Sciatic nerve (tissue), 2 donors: ENCODE measurements around the gene SEZ6L2. TPM values are rescaled to one million over a fixed set of nuclear protein-coding genes. Genes with fewer than 3 reads are reported as not detected.

Experiments
- ATAC-seq: fragments of 200-7000 bp; cut with Tn5 transposase; one replicate; pipeline ENCODE4 v1.9.1; 2020; ENCODE audit warnings: mild to moderate bottlenecking, moderate library complexity
- DNase-seq: peaks from one replicate; pipeline ENCODE4 v3.0.0-alpha.2; 2020; ENCODE audit warnings: low spot score
- intact Hi-C: fragments of 100-400 bp; cut with DNase I; formaldehyde crosslinking; loops from one replicate; pipeline ENCODE4 v1.14.2; 2022
- total RNA-seq: library from RNA; stranded (reverse); fragmentation: NEBNext Ultra II Directional; extraction: Animal tissue kit (Norgen Biotek cat#: 25700); gene quantifications from one replicate; pipeline ENCODE4 v1.2.1, GENCODE V29; 2021
- donor health status: DM: no; HTN: no; CAD: no.
- donor health status: DM: no; HTN: no; CAD: no.

Gene SEZ6L2
- total RNA-seq, 1 donor from 2014 or later, result 3.1 TPM

DNA sequence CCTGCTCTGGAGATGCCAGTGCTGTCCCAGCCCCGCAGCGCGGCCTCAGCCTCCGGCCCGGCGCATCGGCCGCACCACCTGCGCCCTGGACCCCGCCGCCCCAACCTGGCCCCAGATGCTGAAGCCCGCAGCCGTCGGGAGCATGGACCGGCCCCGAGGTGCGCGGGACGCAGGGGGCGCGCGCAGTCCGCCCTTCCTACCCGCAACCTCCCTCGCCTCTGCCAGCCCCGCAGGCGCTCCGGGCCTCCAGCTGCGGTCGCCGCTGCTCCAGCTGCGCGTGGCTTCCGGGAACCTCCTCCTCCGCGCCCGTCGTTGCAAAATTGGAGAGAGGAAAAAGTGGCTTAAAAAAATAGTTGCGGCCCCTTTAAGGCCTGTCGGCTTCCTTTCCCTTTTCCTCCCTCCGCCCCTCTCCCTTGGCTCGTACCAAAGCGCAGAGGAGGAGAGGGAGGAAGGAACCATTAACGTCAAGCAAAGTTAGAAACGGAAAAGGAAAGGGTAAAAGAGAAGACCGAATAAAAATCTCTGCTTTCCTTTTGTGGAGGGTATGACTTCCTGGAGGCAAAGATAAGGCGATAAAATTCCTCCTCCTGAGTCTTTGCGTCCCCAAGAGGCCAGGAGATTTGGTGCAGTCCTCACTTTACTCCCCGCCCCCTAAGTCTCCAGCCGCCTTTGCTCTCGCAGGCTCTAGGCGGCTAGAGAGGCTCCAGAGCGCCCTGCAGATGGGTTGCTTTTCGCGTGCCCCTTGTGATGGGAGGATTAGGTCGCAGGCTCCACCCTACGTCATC, 36.3 kb downstream of the SEZ6L2 start, which contains the start of gene CDIPT:
Gene CDIPT (minus strand): TSS at position 343 of the 785 bp plus-strand sequence. CDS start 369 bp downstream, outside the sequence.
- peak; percentile 93 for DNase-seq
- ATAC-seq, result peak; percentile 99
- intact Hi-C loops, result no loop called here

DNA sequence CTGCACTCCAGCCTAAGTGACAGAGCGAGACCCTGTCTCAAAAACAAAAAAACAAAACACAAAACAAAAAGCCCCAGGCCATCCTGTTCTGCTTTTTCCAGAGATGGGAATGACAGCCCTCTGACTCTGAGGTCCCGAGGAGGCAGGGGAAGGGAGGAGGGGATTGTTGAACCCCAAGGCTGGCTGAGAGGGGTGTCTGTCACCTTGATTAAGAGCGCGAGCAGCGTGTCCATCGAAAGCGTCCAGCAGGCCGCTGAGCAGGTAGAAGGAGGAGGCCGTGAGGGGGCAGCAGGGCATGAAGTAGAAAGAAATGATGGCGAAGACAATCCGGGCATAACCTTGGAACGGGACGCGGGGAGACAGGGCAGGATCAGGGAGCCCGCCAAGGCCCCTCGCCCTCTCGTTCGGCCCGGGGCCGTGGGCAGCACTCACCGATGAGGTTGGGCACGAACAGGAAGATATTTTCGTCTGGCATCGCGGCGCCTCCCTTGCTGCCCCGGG, 36.9 kb downstream of the SEZ6L2 start:
- ATAC-seq (no peak), DNase-seq (no peak)
- intact Hi-C loops, result no loop called here

DNA sequence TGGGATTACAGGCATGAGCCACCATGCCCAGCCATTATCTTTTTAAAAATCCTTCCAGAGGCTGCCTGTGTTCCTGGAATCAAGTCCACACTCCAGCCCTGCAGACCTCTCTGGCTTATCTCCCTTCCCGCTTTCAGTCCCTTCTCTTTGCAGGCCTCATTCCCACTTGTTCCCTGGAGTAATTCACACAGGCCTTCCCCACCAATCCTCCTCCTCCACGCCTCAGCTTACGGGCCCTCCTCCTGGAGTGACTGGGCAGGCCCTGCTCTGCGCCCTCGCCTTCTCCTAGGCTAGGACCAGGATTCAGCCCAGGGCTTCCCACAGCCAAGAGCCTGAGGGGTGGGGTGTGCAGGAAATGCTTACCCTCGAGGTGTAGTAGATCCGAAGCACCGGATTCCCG, 39.1 kb downstream of the SEZ6L2 start:
- intact Hi-C loops, result no loop called here
- ATAC-seq (no peak), DNase-seq (no peak)

DNA sequence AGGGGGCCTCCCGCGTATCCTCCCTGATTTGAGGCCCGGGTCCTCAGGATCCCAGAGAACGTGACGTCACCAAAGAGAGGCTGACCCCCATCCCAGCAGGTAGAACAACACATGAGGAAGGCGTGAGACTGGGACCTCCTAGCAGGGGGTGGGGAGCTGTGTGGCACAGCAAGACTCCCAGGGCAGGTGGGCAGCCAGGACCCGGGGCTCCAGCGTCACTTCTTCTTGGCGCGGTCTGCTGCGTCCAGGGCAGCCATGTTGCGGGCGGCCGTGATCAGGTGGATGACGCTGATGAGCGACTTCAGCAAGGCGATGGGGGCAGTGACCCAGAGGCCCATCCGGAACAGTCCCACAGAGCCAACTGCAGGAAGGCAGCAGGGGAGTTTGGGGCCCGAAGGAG, 40.4 kb downstream of the SEZ6L2 start:
- intact Hi-C loops, result loop anchor here (10.0 kb wide), 2 partner anchors 46 to 146 kb away; partner anchors contain the start of gene ASPHD1
- no peak for DNase-seq
- ATAC-seq, result no peak

DNA sequence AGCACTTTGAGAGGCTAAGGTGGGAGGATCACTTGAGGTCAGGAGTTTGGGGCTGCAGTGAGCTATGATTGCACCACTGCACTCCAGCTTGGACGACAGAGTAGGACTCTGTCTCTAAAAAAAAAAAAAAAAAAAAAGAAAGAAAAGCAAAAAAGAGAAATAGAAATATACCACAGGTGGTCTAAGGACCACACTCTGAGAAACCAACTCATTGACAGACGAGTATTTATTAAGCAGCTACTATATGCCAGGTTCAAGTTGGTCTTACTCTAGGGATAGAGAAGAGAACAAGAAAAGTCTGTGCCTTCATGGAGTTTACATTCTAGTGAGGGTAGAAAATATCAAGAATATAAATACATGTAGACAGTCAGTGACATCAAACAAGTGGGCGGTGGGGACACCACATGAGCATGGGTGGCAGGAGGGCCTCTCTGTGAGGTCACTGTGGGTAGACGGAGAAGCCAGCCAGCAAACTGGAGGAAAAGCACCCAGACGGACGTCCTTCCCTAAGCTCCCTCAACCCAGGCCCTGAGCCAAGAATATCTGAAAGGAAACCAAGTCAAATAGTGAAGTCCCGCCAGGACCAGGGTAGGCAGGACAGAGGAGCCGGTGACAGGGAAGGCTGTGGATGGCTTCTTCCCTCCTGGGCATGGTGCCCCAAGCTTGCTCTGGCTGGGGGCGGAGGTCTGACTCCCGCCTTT, 41.1 kb downstream of the SEZ6L2 start:
- no peak for DNase-seq
- ATAC-seq, result no peak
- intact Hi-C loops, result loop anchor here (10.0 kb wide), 2 partner anchors 47 to 147 kb away; partner anchors contain the start of gene ASPHD1

DNA sequence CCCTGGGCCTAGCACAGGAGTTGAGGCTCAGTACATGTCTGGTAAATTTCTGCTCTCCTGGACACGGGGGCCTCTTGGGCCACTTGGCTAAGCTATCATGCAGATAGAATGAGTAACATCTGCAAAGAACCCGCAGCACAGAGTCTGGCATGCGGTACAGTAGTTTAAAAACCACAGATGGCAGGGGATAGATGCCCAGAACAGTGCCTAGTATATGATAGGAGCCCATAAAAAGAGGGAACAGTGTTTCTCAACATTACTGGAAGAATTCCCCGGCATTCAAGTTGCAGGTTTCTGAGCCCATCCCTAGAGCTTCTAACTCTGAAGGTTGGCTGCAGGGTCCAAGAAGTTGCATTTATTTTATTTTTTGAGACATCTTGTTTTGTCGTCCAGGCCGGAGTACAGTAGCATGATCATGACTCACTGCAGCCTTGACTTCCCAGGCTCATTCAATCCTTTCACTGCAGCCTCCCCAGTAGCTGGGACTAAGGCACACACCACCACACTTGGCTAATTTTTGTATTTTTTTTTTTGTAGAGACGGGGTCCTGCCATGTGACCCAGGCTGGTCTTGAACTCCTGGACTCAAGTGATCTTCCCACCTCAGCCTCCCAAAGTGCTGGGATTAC, 42.1 kb downstream of the SEZ6L2 start:
- intact Hi-C loops, result loop anchor here (10.0 kb wide), 2 partner anchors 48 to 148 kb away; partner anchors contain the start of gene ASPHD1
- DNase-seq, result no peak
- no peak for ATAC-seq

DNA sequence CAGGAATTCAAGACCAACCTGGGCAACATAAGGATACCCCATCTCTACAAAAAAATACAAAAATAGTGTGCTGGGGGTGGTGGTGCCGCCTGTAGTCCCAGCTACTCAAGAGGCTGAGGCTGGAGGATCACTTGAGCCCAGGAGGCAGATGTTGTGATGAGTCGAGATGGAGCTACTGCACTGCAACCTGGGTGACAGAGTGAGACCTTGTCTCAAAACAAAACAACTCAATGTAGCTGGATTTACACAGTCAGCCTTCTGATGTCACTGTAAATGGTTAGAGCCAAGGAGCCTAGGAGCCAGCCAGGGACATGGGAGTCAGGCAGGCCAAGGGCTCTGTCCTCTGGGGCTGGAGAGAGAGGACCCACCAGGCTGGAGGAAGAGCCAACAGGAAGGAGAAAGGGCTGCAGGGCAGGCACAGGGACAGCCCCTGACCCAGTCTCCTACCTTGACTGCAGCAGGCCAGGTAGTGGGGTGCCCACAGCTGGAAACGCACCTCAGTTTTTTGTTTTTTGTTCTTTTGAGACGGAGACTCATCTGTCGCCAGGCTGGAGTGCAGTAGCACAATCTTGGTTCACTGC, 44.7 kb downstream of the SEZ6L2 start:
- ATAC-seq (no peak), DNase-seq (no peak)
- intact Hi-C loops, result loop anchor here (10.0 kb wide), 2 partner anchors 50 to 150 kb away; partner anchors contain the start of gene ASPHD1

DNA sequence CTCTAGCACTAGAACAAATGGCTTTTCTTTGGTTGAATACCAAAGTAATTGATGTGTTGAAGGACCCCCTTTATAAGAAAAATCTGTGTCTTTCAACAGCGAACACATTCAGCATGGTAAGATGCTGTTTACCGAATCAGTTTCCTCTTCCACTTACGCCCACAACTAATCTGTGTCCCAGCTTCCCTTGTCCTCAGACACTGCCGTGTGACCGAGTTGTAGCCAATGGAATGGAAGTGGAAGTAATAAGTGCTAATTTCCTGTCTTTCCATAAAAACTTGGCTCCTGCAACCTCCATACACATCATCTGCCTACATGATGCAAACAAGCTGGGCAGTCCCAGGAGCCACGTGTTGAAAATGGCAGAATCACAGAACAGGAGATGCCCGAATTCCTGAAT, 46.7 kb downstream of the SEZ6L2 start:
- no peak for ATAC-seq
- intact Hi-C loops, result loop anchor here (10.0 kb wide), 2 partner anchors 52 to 152 kb away; partner anchors contain the start of gene ASPHD1

DNA sequence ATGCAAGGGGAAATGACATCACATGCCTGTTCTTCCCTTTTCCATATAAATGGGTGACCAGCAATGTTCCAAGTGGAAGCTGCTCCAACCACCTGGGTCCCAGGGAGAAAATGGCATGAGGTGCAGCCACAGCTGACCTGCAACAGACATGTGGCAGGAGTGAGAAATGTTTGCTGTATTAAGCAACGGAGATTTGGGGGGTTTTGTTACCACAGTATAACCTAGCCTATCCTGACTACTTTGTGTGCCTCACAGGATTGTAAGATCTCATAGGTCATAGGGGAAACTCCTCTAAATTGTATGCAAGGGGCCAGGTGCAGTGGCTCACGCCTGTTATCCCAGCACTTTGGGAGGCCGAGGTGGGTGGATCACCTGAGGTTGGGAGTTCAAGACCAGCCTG, 48.4 kb downstream of the SEZ6L2 start:
- intact Hi-C loops, result loop anchor here (10.0 kb wide), 2 partner anchors 54 to 154 kb away; partner anchors contain the start of gene ASPHD1
- ATAC-seq (no peak), DNase-seq (no peak)

More for the DNA sequence above, 46.7 kb downstream of the SEZ6L2 start:
- no peak for DNase-seq

DNA sequence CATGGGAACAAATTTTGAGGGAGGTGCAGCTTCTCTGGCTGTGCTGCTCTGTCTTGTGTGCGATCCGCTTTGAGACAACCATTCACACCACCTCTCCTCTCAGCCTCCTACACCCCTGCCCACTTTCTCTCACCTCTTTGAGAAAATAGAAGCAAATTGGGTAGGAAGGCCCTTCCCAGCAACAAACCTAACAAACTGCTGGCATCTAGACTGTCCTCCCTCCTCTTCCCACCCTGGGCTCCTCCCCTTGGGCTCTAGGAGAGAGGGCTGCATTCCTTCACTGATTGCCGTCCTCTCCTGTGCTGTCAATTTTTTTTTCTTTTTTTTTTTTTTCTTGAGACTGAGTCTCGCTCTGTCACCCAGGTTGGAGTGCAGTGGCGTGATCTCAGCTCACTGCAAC, 49.8 kb downstream of the SEZ6L2 start:
- DNase-seq (no peak), ATAC-seq (peak; percentile 54)
- intact Hi-C loops, result no loop called here

DNA sequence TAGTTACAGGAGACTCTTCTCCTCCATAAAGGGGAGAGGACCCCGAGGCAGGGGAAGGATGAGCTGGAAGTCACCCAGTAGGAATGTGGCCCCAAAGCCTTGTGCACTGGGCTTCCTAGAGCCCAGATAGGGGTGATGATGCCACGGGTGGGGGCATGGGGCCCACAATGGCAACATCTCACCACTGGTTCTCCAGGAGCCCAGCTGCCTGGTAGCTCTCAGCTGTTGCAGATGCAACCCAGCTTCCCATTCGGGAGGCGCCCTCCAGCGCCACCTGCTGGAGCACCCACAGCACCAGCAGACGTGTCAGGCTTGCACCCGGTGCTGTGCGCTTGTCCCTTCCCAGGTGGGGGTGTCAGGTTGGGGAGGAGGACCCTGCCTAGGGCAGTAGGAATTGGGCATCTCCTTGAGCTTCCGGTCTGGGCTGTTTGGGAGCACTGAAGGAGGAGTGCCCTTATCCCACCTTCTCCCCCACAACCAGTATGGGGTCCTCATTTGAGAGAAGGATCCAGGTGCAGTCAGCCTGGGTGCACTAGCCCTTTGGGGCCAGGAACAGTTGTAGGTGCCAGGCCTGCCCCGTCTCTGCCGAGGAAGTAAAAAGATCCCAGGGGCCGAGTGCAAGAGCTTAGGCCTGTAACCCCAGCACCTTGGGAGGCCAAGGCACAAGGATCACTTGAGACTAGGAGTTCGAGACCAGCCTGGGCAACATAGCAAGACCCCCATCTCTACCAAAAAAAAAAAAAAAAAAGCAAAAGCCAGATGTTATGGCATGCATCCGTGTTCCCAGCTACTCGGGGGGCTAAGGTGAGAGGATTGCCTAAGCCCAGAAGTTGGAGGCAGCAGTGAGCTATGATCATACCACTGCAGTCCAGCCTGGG, 50.7 kb downstream of the SEZ6L2 start:
- intact Hi-C loops, result no loop called here
- DNase-seq (peak; percentile 89), ATAC-seq (peak; percentile 82)

DNA sequence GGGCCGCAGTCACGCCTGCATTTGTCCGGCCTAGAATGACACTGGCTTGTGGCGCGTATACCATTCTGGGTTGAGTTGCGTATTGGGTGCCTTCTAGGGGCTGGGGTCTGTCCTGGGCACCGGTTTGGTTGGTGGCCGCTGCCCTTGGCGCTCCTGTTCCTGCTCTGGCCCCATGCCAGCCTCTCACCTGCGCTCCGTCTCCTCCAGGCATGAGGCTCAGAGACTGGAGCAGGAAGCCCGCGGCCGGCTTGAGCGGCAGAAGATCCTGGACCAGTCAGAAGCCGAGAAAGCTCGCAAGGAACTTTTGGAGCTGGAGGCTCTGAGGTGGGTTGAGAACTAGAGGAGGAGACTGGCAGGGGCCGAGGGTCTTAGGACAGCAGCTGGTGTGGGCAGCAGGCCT, 53.7 kb downstream of the SEZ6L2 start:
- ATAC-seq, result no peak
- no peak for DNase-seq
- intact Hi-C loops, result no loop called here

DNA sequence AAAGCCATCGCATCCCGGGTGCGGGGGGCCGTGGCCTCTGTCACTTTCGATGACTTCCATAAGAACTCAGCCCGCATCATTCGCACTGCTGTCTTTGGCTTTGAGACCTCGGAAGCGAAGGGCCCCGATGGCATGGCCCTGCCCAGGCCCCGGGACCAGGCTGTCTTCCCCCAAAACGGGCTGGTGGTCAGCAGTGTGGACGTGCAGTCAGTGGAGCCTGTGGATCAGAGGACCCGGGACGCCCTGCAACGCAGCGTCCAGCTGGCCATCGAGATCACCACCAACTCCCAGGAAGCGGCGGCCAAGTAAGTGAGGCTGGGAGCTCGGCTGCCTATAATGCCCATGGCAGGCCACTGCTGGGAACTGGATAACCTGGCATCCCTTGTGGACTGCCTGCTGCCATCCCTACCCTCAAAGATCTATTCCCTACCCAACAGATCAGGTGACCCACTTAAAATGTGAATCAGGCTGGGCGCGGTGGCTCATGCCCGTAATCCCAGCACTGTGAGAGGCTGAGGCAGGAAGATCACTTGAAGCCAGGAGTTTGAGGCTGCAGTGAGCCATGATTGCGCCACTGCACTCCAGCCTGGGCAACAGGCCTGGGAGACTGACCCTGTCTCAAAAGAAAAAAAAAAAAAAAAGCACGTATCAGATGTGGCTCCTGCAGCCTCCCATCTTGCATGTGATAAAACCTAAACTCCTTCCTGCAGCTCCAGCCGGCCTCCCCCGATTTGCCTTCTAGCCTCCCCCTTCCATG, 54.6 kb downstream of the SEZ6L2 start:
- intact Hi-C loops, result no loop called here
- peak; percentile 30 for ATAC-seq
- DNase-seq, result no peak

DNA sequence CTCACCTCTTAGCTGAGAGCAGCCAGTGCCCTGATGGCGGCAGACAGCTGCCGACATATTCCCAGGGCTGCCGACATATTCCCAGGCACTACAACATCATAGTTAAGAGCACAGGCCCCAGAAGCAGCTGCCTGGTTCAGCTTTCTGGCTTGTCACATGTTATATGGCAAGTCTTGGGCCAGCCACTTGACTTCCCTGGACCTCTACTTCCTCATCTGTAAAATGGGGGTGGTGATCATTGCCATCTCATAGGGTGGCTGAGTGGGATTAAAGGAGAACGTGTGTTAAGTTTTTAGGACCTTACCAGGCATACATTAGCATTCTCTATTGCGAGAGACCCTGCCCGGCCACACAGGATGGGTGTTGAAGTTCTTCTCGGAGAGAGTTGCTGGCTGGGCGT, 55.4 kb downstream of the SEZ6L2 start:
- ATAC-seq (no peak), DNase-seq (no peak)
- intact Hi-C loops, result no loop called here

DNA sequence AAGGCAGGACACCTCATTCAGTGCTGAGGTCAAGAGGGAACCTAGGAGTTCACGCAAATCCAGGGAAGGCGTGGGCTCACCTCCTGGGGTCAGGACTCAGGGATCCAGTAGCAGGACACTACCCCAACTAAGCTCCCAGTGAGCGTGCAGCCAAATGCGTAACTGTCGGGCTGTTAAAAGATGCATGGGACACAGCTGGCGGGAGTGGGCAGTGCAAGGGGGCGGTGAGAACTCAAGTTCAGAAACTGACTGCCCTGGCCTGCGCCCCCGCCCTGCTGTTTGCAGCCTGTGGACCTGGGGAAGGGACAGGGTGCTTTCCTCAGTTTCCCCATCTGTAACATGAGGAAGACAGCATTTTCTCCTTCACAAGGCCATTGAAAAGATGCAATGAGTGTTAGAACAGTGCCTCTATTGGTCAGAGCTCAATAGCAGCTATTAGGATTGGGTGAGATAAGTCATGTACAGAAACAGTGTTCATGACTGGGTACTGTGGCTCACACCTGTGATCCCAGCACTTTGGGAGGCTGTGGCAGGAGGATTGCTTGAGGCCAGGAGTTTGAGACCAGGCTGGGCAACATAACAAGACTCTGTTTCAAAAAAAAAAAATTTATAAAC, 56.5 kb downstream of the SEZ6L2 start:
- intact Hi-C loops, result no loop called here

DNA sequence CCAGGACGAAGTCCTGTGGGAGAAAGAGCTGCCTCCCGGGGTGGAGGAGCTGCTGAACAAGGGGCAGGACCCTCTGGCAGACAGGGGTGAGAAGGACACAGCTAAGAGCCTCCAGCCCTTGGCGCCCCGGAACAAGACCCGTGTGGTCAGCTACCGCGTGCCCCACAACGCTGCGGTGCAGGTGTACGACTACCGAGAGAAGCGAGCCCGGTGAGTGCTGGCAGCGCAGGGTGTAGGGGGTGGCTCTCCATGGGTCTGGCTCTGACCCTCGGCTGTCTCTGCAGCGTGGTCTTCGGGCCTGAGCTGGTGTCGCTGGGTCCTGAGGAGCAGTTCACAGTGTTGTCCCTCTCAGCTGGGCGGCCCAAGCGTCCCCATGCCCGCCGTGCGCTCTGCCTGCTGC, 57.7 kb downstream of the SEZ6L2 start:
- no peak for DNase-seq
- no peak for ATAC-seq
- intact Hi-C loops, result no loop called here

More for the DNA sequence above, 56.5 kb downstream of the SEZ6L2 start:
- DNase-seq (no peak), ATAC-seq (no peak)

DNA sequence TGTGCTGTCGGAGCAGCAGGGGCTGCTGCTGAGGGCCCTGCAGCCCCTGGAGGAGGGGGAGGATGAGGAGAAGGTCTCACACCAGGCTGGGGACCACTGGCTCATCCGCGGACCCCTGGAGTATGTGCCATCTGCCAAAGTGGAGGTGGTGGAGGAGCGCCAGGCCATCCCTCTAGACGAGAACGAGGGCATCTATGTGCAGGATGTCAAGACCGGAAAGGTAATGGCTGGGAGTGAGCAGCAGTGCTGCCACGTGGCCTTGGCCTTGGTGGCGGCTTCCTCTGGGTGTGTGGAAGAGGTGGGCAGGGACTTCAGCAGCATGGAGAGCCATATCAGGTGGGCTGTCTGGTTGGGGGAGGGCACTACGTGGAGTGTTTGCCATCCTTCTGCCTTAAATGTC, 59.1 kb downstream of the SEZ6L2 start:
- ATAC-seq, result no peak
- intact Hi-C loops, result no loop called here
- no peak for DNase-seq
